SK-N-SH treated with all-trans-retinoic acid at 6 μM for 48 hours (cell line): ENCODE data around the gene MRPS14.
"Not testable (repeated sequence)": the region's sequence is repeated elsewhere in the genome, so short reads cannot be mapped to it uniquely, and the experiment has no call there.

Experiments
- ATAC-seq: fragments of 200-7000 bp; cut with Tn5 transposase; 3 replicates; pipeline ENCODE4 v1.9.1; 2020; ENCODE audit warnings: mild to moderate bottlenecking, moderate library complexity
- ARNTL ChIP-seq: fragments of 450-650 bp; formaldehyde crosslinking; IDR thresholded peaks from 2 replicates; pipeline ENCODE4 v1.5.0; 2020; ENCODE audit warnings: low read depth, mild to moderate bottlenecking, moderate library complexity, borderline replicate concordance
- BACH2 ChIP-seq: fragments of 250-450 bp; sonication (Bioruptor Pico); IDR thresholded peaks from 2 replicates; pipeline ENCODE4 v1.9.0; 2021; ENCODE audit warnings: mild to moderate bottlenecking, borderline replicate concordance
- CSDC2 ChIP-seq: fragments of 250-450 bp; sonication (Bioruptor Pico); IDR thresholded peaks from 2 replicates; pipeline ENCODE4 v1.5.0; 2020; ENCODE audit warnings: mild to moderate bottlenecking, moderate library complexity
- ESRRG ChIP-seq: fragments of 250-450 bp; sonication (Bioruptor Pico); IDR thresholded peaks from 2 replicates; pipeline ENCODE4 v1.6.1; 2021; ENCODE audit warnings: mild to moderate bottlenecking
- GLIS3 ChIP-seq: fragments of 250-450 bp; sonication (Bioruptor Pico); IDR thresholded peaks from 2 replicates; pipeline ENCODE4 v1.5.0; 2020; ENCODE audit warnings: mild to moderate bottlenecking, moderate library complexity
- ISL1 ChIP-seq: fragments of 250-450 bp; sonication (Bioruptor Pico); IDR thresholded peaks from 2 replicates; pipeline ENCODE4 v2.1.2; 2022; ENCODE audit warnings: mild to moderate bottlenecking, moderate library complexity
- OSR1 ChIP-seq: fragments of 250-450 bp; sonication (Bioruptor Pico); IDR thresholded peaks from 2 replicates; pipeline ENCODE4 v1.8.0; 2022; ENCODE audit warnings: moderate library complexity, mild to moderate bottlenecking, inconsistent platforms
- PPARA ChIP-seq: fragments of 250-450 bp; sonication (Bioruptor Pico); IDR thresholded peaks from 2 replicates; pipeline ENCODE4 v1.5.0; 2020; ENCODE audit warnings: mild to moderate bottlenecking, borderline replicate concordance
- RARB ChIP-seq: fragments of 250-450 bp; sonication (Bioruptor Pico); IDR thresholded peaks from 2 replicates; pipeline ENCODE4 v1.8.0; 2021; ENCODE audit warnings: mild to moderate bottlenecking, moderate library complexity
- SNAI2 ChIP-seq: fragments of 250-450 bp; sonication (Bioruptor Pico); IDR thresholded peaks from 2 replicates; pipeline ENCODE4 v1.5.0; 2020; ENCODE audit warnings: mild to moderate bottlenecking, moderate library complexity
- TCF4 ChIP-seq: fragments of 250-450 bp; sonication (Bioruptor Pico); IDR thresholded peaks from 2 replicates; pipeline ENCODE4 v1.8.0; 2021; ENCODE audit warnings: mild to moderate bottlenecking, moderate library complexity, borderline replicate concordance
- TOX ChIP-seq: fragments of 250-450 bp; sonication (Bioruptor Pico); IDR thresholded peaks from 2 replicates; pipeline ENCODE4 v1.8.0; 2021; ENCODE audit warnings: mild to moderate bottlenecking, moderate library complexity, borderline replicate concordance
- ZC3H10 ChIP-seq: fragments of 250-450 bp; sonication (Bioruptor Pico); IDR thresholded peaks from 2 replicates; pipeline ENCODE4 v1.5.1; 2021; ENCODE audit warnings: mild to moderate bottlenecking, moderate library complexity
- ZFP3 ChIP-seq: fragments of 250-450 bp; sonication (Bioruptor Pico); IDR thresholded peaks from 2 replicates; pipeline ENCODE4 v1.5.0; 2020; ENCODE audit warnings: mild to moderate bottlenecking, moderate library complexity
- ZFP30 ChIP-seq: fragments of 450-650 bp; formaldehyde crosslinking; IDR thresholded peaks from 2 replicates; pipeline ENCODE4 v1.5.0; 2022; ENCODE audit warnings: mild to moderate bottlenecking, moderate library complexity
- ZNF565 ChIP-seq: fragments of 450-650 bp; formaldehyde crosslinking; conservative IDR thresholded peaks from 2 replicates; pipeline ENCODE4 v1.5.0; 2020; ENCODE audit warnings: low read depth, mild to moderate bottlenecking, moderate library complexity
- ZNF70 ChIP-seq: fragments of 450-650 bp; formaldehyde crosslinking; IDR thresholded peaks from 2 replicates; pipeline ENCODE4 v1.5.0; 2020; ENCODE audit warnings: mild to moderate bottlenecking, moderate library complexity
- ZNF8 ChIP-seq: fragments of 450-650 bp; formaldehyde crosslinking; IDR thresholded peaks from 2 replicates; pipeline ENCODE4 v1.5.0; 2020; ENCODE audit warnings: mild to moderate bottlenecking, moderate library complexity
- TF ChIP-seq, protein P1 (sequence below): fragments of 250-450 bp; sonication (Bioruptor Pico); IDR thresholded peaks from 2 replicates; pipeline ENCODE4 v1.5.0; 2020; ENCODE audit warnings: mild to moderate bottlenecking, moderate library complexity
- TF ChIP-seq, protein P2 (sequence below): fragments of 250-450 bp; sonication (Bioruptor Pico); IDR thresholded peaks from 2 replicates; pipeline ENCODE4 v1.8.0; 2021; ENCODE audit warnings: low read depth, mild to moderate bottlenecking, moderate library complexity, borderline replicate concordance
- TF ChIP-seq, protein P3 (sequence below): fragments of 250-450 bp; sonication (Bioruptor Pico); IDR thresholded peaks from 2 replicates; pipeline ENCODE4 v1.8.0; 2020; ENCODE audit warnings: mild to moderate bottlenecking, moderate library complexity, borderline replicate concordance
- TF ChIP-seq, protein P4 (sequence below): fragments of 250-450 bp; sonication (Bioruptor Pico); IDR thresholded peaks from 2 replicates; pipeline ENCODE4 v1.5.1; 2020; ENCODE audit warnings: low read depth, mild to moderate bottlenecking, moderate library complexity
- TF ChIP-seq, protein P5 (sequence below): fragments of 250-450 bp; sonication (Bioruptor Pico); IDR thresholded peaks from 2 replicates; pipeline ENCODE4 v1.5.1; 2021; ENCODE audit warnings: mild to moderate bottlenecking, moderate library complexity

MRPS14 gene

DNA sequence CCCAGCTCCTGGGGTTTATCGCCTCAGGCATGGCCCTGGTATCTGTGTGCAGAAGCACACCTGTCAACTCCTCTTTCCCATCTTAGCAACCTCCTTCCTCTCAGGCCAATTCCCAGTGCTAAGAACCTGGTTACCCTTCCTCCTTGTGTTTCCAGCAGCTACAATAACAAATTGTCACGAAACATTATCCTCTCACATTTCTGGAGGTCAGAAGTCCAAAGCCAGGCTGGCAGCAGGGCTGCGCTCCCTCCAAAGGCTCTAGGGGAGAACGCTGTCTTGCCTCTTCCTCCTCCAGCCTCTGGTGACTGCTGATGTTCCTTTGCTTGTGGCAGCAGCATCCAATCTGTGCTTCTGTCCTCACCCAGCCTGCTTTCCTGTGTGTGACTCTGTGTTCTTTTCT lies 10.7 kb upstream of the MRPS14 start (continued):
- TF ChIP-seq, protein P1, sequence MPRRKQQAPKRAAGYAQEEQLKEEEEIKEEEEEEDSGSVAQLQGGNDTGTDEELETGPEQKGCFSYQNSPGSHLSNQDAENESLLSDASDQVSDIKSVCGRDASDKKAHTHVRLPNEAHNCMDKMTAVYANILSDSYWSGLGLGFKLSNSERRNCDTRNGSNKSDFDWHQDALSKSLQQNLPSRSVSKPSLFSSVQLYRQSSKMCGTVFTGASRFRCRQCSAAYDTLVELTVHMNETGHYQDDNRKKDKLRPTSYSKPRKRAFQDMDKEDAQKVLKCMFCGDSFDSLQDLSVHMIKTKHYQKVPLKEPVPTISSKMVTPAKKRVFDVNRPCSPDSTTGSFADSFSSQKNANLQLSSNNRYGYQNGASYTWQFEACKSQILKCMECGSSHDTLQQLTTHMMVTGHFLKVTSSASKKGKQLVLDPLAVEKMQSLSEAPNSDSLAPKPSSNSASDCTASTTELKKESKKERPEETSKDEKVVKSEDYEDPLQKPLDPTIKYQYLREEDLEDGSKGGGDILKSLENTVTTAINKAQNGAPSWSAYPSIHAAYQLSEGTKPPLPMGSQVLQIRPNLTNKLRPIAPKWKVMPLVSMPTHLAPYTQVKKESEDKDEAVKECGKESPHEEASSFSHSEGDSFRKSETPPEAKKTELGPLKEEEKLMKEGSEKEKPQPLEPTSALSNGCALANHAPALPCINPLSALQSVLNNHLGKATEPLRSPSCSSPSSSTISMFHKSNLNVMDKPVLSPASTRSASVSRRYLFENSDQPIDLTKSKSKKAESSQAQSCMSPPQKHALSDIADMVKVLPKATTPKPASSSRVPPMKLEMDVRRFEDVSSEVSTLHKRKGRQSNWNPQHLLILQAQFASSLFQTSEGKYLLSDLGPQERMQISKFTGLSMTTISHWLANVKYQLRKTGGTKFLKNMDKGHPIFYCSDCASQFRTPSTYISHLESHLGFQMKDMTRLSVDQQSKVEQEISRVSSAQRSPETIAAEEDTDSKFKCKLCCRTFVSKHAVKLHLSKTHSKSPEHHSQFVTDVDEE = no peak
- no peak for TF ChIP-seq TOX (CRISPR knock-in tag)

DNA sequence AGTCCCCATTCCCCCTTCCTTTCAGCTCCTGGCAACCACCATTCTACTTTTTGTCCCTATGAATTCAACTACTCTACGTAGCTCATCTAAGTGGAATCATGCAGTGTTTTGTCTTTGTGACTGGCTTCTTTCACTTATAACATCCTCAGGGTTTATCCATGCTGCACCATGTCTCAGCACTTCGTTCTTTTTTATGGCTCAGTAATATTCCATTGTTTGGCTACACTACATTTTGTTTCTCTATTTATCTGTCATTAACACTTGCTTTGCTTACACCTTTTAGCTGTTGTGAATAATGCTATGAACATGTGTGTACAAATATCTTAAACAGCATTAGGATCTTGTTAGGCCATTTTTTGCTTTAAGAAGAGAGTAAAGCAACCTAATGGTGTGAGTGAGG lies 1.5 kb upstream of the MRPS14 start:
- no peak for ATAC-seq
- no peak for TF ChIP-seq BACH2 (CRISPR knock-in tag)
- TF ChIP-seq PPARA = no peak
- TF ChIP-seq, protein P2, sequence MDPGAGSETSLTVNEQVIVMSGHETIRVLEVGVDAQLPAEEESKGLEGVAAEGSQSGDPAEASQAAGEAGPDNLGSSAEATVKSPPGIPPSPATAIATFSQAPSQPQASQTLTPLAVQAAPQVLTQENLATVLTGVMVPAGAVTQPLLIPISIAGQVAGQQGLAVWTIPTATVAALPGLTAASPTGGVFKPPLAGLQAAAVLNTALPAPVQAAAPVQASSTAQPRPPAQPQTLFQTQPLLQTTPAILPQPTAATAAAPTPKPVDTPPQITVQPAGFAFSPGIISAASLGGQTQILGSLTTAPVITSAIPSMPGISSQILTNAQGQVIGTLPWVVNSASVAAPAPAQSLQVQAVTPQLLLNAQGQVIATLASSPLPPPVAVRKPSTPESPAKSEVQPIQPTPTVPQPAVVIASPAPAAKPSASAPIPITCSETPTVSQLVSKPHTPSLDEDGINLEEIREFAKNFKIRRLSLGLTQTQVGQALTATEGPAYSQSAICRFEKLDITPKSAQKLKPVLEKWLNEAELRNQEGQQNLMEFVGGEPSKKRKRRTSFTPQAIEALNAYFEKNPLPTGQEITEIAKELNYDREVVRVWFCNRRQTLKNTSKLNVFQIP (CRISPR knock-in tag) = no peak
- TF ChIP-seq, protein P1 = no peak
- TF ChIP-seq ZNF8 (CRISPR knock-in tag) = no peak
- TF ChIP-seq ZFP30 = no peak
- TF ChIP-seq OSR1 = no peak
- TF ChIP-seq TCF4 (CRISPR knock-in tag) = no peak
- no peak for TF ChIP-seq RARB
- no peak for TF ChIP-seq GLIS3 (CRISPR knock-in tag)
- TF ChIP-seq, protein P3, sequence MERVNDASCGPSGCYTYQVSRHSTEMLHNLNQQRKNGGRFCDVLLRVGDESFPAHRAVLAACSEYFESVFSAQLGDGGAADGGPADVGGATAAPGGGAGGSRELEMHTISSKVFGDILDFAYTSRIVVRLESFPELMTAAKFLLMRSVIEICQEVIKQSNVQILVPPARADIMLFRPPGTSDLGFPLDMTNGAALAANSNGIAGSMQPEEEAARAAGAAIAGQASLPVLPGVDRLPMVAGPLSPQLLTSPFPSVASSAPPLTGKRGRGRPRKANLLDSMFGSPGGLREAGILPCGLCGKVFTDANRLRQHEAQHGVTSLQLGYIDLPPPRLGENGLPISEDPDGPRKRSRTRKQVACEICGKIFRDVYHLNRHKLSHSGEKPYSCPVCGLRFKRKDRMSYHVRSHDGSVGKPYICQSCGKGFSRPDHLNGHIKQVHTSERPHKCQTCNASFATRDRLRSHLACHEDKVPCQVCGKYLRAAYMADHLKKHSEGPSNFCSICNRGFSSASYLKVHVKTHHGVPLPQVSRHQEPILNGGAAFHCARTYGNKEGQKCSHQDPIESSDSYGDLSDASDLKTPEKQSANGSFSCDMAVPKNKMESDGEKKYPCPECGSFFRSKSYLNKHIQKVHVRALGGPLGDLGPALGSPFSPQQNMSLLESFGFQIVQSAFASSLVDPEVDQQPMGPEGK (CRISPR knock-in tag) = no peak

DNA sequence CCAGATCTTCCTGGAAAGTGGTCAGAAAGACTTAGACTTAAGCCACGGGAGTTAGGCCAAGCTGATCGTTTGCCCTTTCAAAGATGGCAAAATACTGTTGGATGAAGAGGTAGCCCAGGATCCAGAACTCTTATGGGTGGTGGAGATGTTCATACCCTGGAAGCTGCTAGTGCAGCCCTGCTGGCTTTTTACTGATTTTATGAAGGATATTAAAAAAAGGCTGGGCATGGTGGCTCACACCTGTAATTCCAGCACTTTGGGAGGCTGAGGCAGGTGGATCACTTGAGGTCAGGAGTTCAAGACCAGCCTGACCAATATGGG lies 657 bp upstream of the MRPS14 start:
- ATAC-seq = not testable (repeated sequence)

DNA sequence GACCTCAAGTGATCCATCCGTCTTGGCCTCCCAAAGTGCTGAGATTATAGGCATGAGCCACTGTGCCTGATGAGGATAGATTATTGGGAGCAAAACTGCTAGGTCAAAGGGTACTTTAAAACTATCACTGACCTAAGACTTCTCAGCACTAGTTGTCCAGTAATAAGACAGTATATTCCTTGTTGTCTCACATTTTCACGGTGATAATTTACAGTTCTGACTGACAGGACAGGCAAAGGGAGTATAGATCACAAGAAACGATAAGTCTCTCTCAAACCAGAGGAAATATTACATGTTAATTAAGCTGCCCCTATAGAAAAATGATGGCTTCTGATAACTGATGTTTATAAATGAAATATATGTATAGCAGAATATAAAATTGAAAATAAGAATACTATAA lies 3.7 kb downstream of the MRPS14 start:
- TF ChIP-seq ZNF8 (CRISPR knock-in tag) (no peak), PPARA (no peak), ZFP3 (CRISPR knock-in tag) (no peak), TOX (CRISPR knock-in tag) (no peak), SNAI2 (CRISPR knock-in tag) (no peak), ZFP30 (no peak), ZC3H10 (CRISPR knock-in tag) (no peak), ESRRG (CRISPR knock-in tag) (no peak), ZNF565 (CRISPR knock-in tag) (no peak), ISL1 (CRISPR knock-in tag) (no peak), ZNF70 (no peak), RARB (no peak), ARNTL (CRISPR knock-in tag) (no peak), BACH2 (CRISPR knock-in tag) (no peak), CSDC2 (no peak)
- TF ChIP-seq, protein P2 (CRISPR knock-in tag) = no peak
- TF ChIP-seq, protein P4, sequence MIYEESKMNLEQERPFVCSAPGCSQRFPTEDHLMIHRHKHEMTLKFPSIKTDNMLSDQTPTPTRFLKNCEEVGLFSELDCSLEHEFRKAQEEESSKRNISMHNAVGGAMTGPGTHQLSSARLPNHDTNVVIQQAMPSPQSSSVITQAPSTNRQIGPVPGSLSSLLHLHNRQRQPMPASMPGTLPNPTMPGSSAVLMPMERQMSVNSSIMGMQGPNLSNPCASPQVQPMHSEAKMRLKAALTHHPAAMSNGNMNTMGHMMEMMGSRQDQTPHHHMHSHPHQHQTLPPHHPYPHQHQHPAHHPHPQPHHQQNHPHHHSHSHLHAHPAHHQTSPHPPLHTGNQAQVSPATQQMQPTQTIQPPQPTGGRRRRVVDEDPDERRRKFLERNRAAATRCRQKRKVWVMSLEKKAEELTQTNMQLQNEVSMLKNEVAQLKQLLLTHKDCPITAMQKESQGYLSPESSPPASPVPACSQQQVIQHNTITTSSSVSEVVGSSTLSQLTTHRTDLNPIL (CRISPR knock-in tag) = no peak
- TF ChIP-seq, protein P5, sequence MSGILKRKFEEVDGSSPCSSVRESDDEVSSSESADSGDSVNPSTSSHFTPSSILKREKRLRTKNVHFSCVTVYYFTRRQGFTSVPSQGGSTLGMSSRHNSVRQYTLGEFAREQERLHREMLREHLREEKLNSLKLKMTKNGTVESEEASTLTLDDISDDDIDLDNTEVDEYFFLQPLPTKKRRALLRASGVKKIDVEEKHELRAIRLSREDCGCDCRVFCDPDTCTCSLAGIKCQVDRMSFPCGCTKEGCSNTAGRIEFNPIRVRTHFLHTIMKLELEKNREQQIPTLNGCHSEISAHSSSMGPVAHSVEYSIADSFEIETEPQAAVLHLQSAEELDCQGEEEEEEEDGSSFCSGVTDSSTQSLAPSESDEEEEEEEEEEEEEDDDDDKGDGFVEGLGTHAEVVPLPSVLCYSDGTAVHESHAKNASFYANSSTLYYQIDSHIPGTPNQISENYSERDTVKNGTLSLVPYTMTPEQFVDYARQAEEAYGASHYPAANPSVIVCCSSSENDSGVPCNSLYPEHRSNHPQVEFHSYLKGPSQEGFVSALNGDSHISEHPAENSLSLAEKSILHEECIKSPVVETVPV (CRISPR knock-in tag) = no peak
- TF ChIP-seq, all 23 proteins: peak for 0
- ATAC-seq = no peak
